ENCODE data around the gene SLC35F2. TPM values are rescaled to one million over a fixed set of nuclear protein-coding genes. Genes with fewer than 3 reads are reported as not detected.

SLC35F2 gene
- total and polyA plus RNA-seq, 2 of the 8 experiments (the other 6 are each of a cell fraction or from before 2014, with no cell fraction given), result 15.1 to 29.7 TPM

DNA sequence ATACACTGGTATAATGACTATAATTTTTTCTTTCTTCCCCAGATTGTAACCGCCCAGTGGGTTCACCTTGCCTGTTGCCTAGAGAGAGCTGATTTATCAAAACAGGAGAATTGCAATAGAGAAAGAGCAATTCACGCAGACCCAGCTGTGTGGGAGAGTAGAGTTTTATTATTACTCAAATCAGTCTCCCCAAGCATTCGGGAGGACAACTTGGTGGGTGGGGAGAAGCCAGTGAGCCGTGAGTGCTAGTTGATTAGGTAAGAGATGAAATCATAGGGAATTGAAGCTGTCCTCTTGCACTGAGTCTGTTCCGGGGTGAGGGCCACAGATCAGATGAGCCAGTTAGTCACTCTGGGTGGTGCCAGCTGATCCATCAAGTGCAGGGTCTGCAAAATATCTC lies 73.2 kb downstream of the SLC35F2 start:
- Histone ChIP-seq H3K56ac (replicated peaks; ENCODE audit: insufficient read length, low read depth, low read length) (no peak overlapping the region), H3K79me1 (ENCODE audit: low read depth, low read length) (no peaks in the 10 kb centered on the region), H3K36me3 (ENCODE audit: control insufficient read depth in 2 of 4, insufficient read depth in 4 of 4, low read length in 3 of 4) (no peaks in the 10 kb centered on the region), H4K91ac (replicated peaks; ENCODE audit: insufficient read length, low read length) (no peak overlapping the region), H2BK12ac (ENCODE audit: low read depth, low read length) (no peak overlapping the region), H2BK20ac (ENCODE audit: low read length) (no peak overlapping the region), H2AK5ac (ENCODE audit: low read depth, low read length) (no peak overlapping the region), H3K14ac (ENCODE audit: insufficient read length) (no peak overlapping the region), H2AFZ (ENCODE audit: low read length) (no peak overlapping the region), H3K4me3 (ENCODE audit: extremely low read depth in 1 of 4, insufficient read depth in 2 of 4, low read depth in 3 of 4, low read length in 4 of 4) (no peak overlapping the region), H3K18ac (ENCODE audit: extremely low read depth, low read length) (no peak overlapping the region), H3K27me3 (replicated peaks in 1 of 4; ENCODE audit: control insufficient read depth in 3 of 4, extremely low read depth in 1 of 4, insufficient read depth in 3 of 4, low read length in 3 of 4) (no peaks in the 10 kb centered on the region), H3K9me3 (ENCODE audit: insufficient read depth in 2 of 2, low read depth in 1 of 2, low read length in 1 of 2) (no peaks in the 10 kb centered on the region), H4K5ac (ENCODE audit: insufficient read length, low read depth, low read length) (no peak overlapping the region), H3K23ac (ENCODE audit: insufficient read length) (no peak overlapping the region), H3K4me2 (ENCODE audit: insufficient read depth in 1 of 2, low read depth in 2 of 2, low read length in 2 of 2) (no peak overlapping the region), H4K20me1 (replicated peaks in 1 of 2; ENCODE audit: control insufficient read depth in 1 of 2, insufficient read depth in 2 of 2, low read length in 2 of 2) (no peaks in the 10 kb centered on the region), H3K79me2 (ENCODE audit: control insufficient read depth in 1 of 2, insufficient read depth in 2 of 2, low read length in 2 of 2) (no peaks in the 10 kb centered on the region), H3K4me1 (replicated peaks in 1 of 4; ENCODE audit: control insufficient read depth in 3 of 4, insufficient read depth in 4 of 4, low read length in 3 of 4) (peaks cover 0 to 3% (median 0%) of the 10 kb centered on the region in 4 experiments; a peak in 1 of 7 replicates), H3K4ac (replicated peaks; ENCODE audit: insufficient read length, low read depth, low read length) (no peak overlapping the region), H4K8ac (ENCODE audit: extremely low read depth, insufficient read depth, low read length) (no peak overlapping the region), H3K9ac (replicated peaks in 1 of 4; ENCODE audit: extremely low read depth in 1 of 4, low read depth in 3 of 4, low read length in 3 of 4) (no peak overlapping the region), H2BK15ac (ENCODE audit: low read length) (no peak overlapping the region), H3K27ac (ENCODE audit: low read depth, low read length) (no peak overlapping the region), H3K23me2 (ENCODE audit: low read depth, low read length) (no peaks in the 10 kb centered on the region), H2BK120ac (replicated peaks; ENCODE audit: low read depth, low read length) (no peak overlapping the region), H2BK5ac (ENCODE audit: low read depth, low read length) (no peak overlapping the region)
- peak in 1 of 2 experiments; percentile 37 for DNase-seq (ENCODE audit: low read depth in 1 of 2, low spot score in 2 of 2)
- no peak for FAIRE-seq
- CTCF ChIA-PET (ENCODE audit: partially characterized antibody), result interaction anchor here (1.0 to 2.2 kb wide), 4 partner anchors 13 to 42 kb away, joined by 4 to 6 read pairs (median 4); no protein-coding TSS in a partner anchor
- TF ChIP-seq KDM1A (IDR thresholded peaks at IDR 0.05; ENCODE audit: borderline replicate concordance, low read length) (no peak), POLR2A (IDR thresholded peaks at IDR 0.05; ENCODE audit: control extremely low read depth in 1 of 2, low read depth in 2 of 2, low read length in 2 of 2) (no peak), BCL11A (IDR thresholded peaks at IDR 0.05; ENCODE audit: low read depth in 2 of 2, low read length in 2 of 2) (no peak), SIX5 (IDR thresholded peaks at IDR 0.05; ENCODE audit: low read depth, low read length) (no peak), FOSL1 (IDR thresholded peaks at IDR 0.05; ENCODE audit: insufficient read depth, low read depth, low read length) (no peak), CBX8 (IDR thresholded peaks at IDR 0.05; ENCODE audit: borderline replicate concordance, low read depth, low read length) (no peak), JUND (IDR thresholded peaks at IDR 0.05; ENCODE audit: low read length) (no peak), MAX (IDR thresholded peaks at IDR 0.05) (no peak)
- 79% methylated on average over 5 of the region's 5 CpGs; no CpG with 5 or more reads in 1 of the 2 experiments for WGBS, 2 experiments (ENCODE audit: extremely low coverage in 1 of 2, insufficient coverage in 1 of 2, insufficient read length in 1 of 2, insufficient replicate concordance in 2 of 2, low coverage in 1 of 2, low lambda C conversion rate in 2 of 2, missing lambda C conversion rate in 1 of 2)
- POLR2A ChIA-PET (ENCODE audit: partially characterized antibody), result no interaction called here

All from H1 (cell line).